Measurements from ENCODE around the gene RNF126.

Gene RNF126

DNA sequence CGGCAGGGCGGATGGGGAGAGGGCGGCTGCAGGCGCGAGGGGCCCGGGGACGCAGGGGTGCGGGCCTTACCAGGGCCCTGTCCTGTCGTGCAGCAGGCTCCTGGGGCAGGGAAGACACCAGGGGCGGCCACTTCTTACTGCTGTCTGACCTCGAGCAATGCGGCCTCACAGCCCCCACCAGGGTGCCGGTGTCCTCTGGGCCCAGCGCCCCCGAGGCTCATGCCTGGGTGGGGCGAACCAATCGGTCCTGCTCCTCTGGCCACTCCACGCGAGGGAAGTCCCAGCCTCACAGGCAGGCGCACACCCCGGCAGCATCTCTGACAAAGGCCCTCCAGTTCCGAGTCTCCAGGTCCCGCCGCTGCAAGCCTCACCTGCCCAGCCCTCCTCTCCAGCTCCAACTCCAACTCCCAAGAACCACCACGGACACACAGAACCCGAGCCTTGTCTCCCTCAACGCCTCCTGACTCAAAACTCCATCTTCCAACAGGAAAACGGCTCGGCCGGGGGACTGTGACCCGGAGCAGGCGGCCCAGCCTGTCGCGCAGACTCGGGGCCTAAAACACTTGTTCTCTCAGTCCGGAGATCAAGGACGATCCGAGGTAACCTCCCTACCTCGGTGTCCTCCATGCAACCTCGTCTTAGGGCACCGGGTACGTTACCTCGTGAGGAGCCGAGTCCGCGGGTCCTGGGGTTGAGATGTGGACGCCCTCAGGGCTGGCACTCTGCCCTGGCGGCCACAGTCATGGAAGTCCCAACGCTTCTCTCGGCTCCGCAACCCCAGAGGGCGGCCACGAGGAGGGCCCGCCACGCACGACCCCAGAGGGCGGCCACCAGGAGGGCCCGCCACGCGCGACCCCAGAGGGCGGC, 16.9 kb downstream of the RNF126 start:
- Histone ChIP-seq H3K27ac (ENCODE audit: low read depth, low read length) (no peak overlapping the region), H3K4me3 (ENCODE audit: low read length) (no peak overlapping the region), H3K27me3 (ENCODE audit: control insufficient read depth, insufficient read depth, low read length) (no peaks in the 10 kb centered on the region), H3K36me3 (ENCODE audit: control insufficient read depth, insufficient read depth, low read length) (peaks cover 16% of the 10 kb centered on the region), H3K9ac (ENCODE audit: low read length) (no peak overlapping the region), H3K4me1 (ENCODE audit: control insufficient read depth, insufficient read depth, low read length) (no peaks in the 10 kb centered on the region)

DNA sequence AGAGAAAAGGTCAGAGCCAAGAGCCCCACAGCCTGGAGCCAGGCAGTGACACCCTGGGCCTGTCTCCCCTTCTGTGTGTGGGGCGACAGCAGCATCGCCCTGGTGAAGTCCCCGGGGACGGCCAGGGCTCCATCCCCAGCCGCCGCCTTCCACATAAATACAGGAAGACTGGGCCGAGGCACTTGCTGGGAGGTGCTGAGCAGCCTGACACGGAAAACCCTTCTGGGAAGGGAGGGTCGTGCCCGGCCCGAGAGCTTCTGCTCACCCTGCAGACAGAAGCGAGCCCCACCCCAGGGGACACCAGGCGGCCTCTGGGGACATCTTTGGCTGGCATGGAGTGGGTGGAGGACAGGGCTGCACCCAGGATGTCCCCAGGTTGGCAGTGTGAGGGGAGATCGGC, 18.2 kb downstream of the RNF126 start:
- Histone ChIP-seq H3K27ac (ENCODE audit: low read depth, low read length) (no peak overlapping the region), H3K4me3 (ENCODE audit: low read length) (no peak overlapping the region), H3K4me1 (ENCODE audit: control insufficient read depth, insufficient read depth, low read length) (no peaks in the 10 kb centered on the region), H3K36me3 (ENCODE audit: control insufficient read depth, insufficient read depth, low read length) (peaks cover 13% of the 10 kb centered on the region), H3K27me3 (ENCODE audit: control insufficient read depth, insufficient read depth, low read length) (no peaks in the 10 kb centered on the region), H3K9ac (ENCODE audit: low read length) (no peak overlapping the region)

DNA sequence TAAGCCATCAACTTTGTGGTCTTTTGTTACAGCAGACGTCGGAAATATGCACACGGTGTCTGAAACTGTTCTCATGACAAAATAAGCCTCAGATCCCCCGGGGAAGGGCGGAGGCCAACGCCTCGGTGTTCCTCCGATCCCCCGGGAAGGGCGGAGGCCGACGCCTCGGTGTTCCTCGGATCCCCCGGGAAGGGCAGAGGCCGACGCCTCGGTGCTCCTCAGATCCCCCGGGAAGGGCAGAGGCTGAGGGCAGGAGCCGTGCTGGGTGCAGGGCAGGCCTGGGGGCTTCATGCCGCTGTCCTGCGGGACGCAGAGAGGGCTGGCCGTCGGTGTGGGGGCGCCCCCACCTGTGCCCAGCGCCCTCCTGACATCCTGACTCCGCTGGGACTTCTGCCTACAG, 18.7 kb downstream of the RNF126 start:
- peaks cover under 1% of the 10 kb centered on the region for H3K4me1 ChIP-seq (ENCODE audit: control insufficient read depth, insufficient read depth, low read length)
- H3K27me3 ChIP-seq (ENCODE audit: control insufficient read depth, insufficient read depth, low read length): no peaks in the 10 kb centered on the region
- no peak overlapping the region for H3K9ac ChIP-seq (ENCODE audit: low read length)
- no peak overlapping the region for H3K27ac ChIP-seq (ENCODE audit: low read depth, low read length)
- H3K36me3 ChIP-seq (ENCODE audit: control insufficient read depth, insufficient read depth, low read length): peaks cover 12% of the 10 kb centered on the region
- H3K4me3 ChIP-seq (ENCODE audit: low read length): no peak overlapping the region

DNA sequence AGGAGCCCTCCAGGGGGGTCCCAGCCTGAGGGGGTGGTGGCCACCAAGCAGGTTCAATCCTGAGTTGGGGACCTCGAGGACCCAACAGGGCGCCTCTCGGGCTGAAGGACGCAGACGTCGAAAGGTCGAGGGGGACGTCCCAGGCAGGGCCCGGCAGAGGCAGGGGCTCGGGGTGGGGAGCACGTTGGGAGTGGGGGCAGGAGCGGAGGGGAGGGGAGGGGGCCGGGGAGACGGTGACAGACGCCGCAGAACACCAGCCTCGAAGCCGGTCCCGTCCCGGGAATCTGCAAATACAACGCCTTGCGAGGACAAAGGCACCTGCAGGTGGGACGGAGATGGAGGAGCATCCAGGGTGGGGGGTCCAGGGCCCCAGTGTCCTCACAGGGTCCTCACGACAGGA, 19.3 kb downstream of the RNF126 start:
- H3K27ac ChIP-seq (ENCODE audit: low read depth, low read length): no peak overlapping the region
- H3K9ac ChIP-seq (ENCODE audit: low read length): no peak overlapping the region
- peaks cover 4% of the 10 kb centered on the region for H3K4me1 ChIP-seq (ENCODE audit: control insufficient read depth, insufficient read depth, low read length)
- H3K27me3 ChIP-seq (ENCODE audit: control insufficient read depth, insufficient read depth, low read length): no peaks in the 10 kb centered on the region
- H3K4me3 ChIP-seq (ENCODE audit: low read length): no peak overlapping the region
- peaks cover 10% of the 10 kb centered on the region for H3K36me3 ChIP-seq (ENCODE audit: control insufficient read depth, insufficient read depth, low read length)

DNA sequence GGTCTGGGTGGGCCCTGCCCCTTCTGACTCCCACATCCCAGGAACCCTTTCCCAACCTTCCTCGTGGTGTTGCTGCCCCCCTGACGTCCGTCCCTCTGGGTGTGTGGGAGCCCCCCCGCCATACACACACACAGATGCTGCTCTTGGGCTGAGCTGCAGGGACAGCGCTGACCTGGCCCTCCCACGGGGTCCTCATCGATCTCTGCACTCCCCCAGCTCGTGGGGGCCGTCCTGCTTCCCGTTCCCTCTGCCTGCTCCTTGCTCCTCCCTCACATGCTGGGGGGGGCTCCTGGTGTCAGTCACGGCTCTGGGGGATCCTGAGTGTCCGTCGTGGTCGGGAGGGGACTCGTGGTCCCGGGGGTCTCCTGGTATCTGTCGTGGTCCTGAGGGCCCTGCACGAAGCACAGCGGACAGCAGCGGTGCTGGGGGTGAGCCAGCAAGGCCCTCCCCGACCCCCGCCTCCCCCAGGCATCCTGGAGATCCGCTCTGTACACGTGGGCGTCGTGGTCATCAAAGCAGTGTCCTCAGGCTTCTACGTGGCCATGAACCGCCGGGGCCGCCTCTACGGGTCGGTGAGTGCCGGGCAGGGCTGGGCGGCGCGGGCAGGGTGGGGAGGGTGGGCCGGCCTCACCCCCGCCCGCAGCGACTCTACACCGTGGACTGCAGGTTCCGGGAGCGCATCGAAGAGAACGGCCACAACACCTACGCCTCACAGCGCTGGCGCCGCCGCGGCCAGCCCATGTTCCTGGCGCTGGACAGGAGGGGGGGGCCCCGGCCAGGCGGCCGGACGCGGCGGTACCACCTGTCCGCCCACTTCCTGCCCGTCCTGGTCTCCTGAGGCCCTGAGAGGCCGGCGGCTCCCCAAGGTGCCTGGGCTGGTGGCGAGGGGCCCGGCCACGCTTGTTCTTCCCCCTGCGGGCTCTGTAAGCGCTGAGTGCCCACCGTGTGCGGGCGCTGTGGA, 20.0 kb downstream of the RNF126 start:
- Histone ChIP-seq H3K27ac (ENCODE audit: low read depth, low read length) (no peak overlapping the region), H3K4me1 (ENCODE audit: control insufficient read depth, insufficient read depth, low read length) (peaks cover 4% of the 10 kb centered on the region), H3K4me3 (ENCODE audit: low read length) (no peak overlapping the region), H3K36me3 (ENCODE audit: control insufficient read depth, insufficient read depth, low read length) (peaks cover 7% of the 10 kb centered on the region), H3K27me3 (ENCODE audit: control insufficient read depth, insufficient read depth, low read length) (no peaks in the 10 kb centered on the region), H3K9ac (ENCODE audit: low read length) (no peak overlapping the region)

DNA sequence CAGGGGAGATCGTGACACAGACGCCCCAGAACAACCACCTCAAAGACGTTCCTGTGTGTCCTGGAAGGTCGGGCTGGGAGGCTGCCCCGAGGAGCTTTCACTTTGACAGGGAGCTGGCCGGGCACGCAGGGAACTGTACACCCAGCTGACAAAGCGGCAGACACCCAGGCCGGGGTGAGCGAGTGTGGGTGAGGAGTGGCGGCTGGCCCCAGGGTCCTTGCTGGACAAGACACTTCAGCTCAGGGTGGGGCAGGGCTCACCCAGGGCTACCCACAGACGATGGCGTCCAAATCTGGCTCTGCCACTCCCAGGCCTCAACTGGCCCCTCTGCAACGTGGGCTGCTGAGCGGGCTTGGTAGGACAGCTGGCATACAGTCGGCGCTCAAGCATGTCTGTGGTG, 21.3 kb downstream of the RNF126 start:
- no peak overlapping the region for H3K9ac ChIP-seq (ENCODE audit: low read length)
- no peak overlapping the region for H3K4me3 ChIP-seq (ENCODE audit: low read length)
- H3K36me3 ChIP-seq (ENCODE audit: control insufficient read depth, insufficient read depth, low read length): peaks cover under 1% of the 10 kb centered on the region
- H3K27ac ChIP-seq (ENCODE audit: low read depth, low read length): no peak overlapping the region
- no peaks in the 10 kb centered on the region for H3K27me3 ChIP-seq (ENCODE audit: control insufficient read depth, insufficient read depth, low read length)
- peaks cover 4% of the 10 kb centered on the region for H3K4me1 ChIP-seq (ENCODE audit: control insufficient read depth, insufficient read depth, low read length)

DNA sequence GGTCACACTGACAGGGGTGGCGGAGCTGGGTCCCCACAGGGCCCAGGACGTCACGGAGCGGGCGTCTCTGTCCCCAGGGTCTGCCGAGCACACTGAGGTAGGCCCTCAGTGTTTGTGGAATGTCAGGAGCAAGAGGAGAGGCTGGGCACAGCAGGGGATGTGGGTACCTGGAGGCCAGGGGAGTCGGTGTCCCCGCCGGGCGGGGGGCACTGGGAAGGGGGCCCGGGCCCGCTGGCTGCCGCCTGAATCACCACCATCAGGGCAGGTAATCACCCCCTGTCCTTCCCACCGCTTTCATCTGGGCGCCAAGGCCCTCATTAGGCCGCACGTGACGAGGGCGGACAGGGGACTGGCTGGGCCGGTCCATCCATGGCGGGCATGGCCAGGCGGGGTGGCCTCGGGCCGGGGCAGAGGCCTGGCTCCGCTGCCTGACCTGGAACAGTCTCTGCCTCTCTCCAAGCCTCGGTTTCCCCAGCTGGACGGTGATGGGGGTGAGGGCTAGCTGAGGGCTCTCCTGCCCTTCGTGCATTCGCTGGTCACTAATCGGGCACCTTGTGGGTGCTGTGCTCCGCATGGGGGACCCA, 22.3 kb downstream of the RNF126 start:
- Histone ChIP-seq H3K4me1 (ENCODE audit: control insufficient read depth, insufficient read depth, low read length) (peaks cover 4% of the 10 kb centered on the region), H3K27me3 (ENCODE audit: control insufficient read depth, insufficient read depth, low read length) (no peaks in the 10 kb centered on the region), H3K36me3 (ENCODE audit: control insufficient read depth, insufficient read depth, low read length) (no peaks in the 10 kb centered on the region), H3K4me3 (ENCODE audit: low read length) (no peak overlapping the region), H3K9ac (ENCODE audit: low read length) (no peak overlapping the region), H3K27ac (ENCODE audit: low read depth, low read length) (no peak overlapping the region)

DNA sequence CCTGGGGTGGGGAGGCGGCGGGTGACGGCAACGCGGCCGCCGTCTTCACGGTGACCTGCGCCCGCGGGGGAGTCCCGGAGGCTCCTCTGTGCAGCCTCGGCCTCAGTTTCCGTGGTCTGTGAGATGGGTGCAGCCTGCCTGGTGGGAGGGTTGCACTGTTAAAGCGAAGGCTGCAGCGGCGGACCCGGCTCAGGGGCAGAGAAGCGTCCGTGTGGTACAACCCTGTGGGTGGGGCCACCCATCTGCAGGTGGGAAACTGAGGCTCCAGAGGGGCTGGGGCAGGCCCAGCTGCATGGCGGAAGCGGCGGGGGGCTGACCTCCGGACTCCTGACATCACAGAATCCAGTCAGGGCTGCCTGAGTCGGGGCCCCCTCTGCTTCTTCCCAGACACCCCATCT, 22.9 kb downstream of the RNF126 start:
- peaks cover 4% of the 10 kb centered on the region for H3K4me1 ChIP-seq (ENCODE audit: control insufficient read depth, insufficient read depth, low read length)
- H3K9ac ChIP-seq (ENCODE audit: low read length): no peak overlapping the region
- no peaks in the 10 kb centered on the region for H3K36me3 ChIP-seq (ENCODE audit: control insufficient read depth, insufficient read depth, low read length)
- H3K4me3 ChIP-seq (ENCODE audit: low read length): peak overlapping the region; percentile 27
- no peak overlapping the region for H3K27ac ChIP-seq (ENCODE audit: low read depth, low read length)
- no peaks in the 10 kb centered on the region for H3K27me3 ChIP-seq (ENCODE audit: control insufficient read depth, insufficient read depth, low read length)

DNA sequence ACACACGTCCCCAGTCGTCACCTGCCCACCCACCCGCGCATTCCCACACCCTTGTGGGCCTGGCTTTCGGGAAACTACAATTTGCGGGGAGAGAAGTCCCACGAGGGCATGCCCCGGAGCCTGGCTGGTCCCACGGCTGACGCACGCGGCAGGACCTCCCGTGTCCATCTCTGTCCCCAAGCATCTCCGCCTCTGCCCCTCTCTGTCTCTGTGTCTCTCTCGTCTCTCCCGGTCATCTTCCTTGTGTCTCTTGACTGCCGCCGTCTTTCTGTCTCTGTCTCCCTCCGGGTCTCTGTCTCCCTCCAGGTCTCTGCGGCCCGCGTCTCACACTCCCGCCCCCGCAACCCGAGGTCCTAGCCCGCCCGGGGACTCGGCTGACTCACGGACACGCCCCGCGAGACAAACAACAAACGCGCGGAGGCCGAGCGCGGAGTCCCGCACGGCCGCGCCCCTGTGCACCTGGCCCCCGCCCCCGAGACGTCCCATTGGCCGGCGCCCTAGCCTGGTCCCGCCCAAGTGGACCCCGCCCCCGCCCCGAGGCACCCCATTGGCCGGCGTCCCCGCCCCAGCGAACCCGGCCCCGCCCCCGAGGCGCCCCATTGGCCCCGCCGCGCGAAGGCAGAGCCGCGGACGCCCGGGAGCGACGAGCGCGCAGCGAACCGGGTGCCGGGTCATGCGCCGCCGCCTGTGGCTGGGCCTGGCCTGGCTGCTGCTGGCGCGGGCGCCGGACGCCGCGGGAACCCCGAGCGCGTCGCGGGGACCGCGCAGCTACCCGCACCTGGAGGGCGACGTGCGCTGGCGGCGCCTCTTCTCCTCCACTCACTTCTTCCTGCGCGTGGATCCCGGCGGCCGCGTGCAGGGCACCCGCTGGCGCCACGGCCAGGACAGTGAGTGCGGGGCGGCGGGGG, 23.5 kb downstream of the RNF126 start, which contains the start of gene FGF22:
Gene FGF22 (plus strand): TSS at position 627 of the 908 bp plus-strand sequence. CDS start 47 bp downstream, at position 674.
- no peak within 1 kb of the TSS for H3K27ac ChIP-seq (ENCODE audit: low read depth, low read length)
- H3K9ac ChIP-seq (ENCODE audit: low read length): peak within 1 kb of the TSS; percentile 40

DNA sequence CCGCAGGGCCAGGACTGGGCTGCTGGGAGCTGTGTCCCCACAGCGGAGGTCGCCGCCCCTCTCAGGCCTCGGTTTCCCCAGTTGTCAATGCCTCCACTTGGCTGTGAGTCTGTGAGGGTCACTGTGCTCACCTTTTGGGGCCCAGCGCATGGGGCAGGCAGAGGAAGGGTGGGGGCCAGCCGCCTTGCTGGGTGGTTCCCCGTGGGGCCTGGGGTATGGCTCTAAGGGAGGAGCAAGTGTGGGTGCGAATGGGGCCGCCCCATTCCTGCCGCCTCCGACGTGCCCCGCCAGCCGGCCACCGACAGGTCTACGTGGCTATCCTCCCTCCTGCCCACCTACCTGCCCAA, 24.1 kb downstream of the RNF126 start:
- Histone ChIP-seq H3K4me3 (ENCODE audit: low read length) (peak overlapping the region; percentile 66), H3K9ac (ENCODE audit: low read length) (no peak overlapping the region), H3K36me3 (ENCODE audit: control insufficient read depth, insufficient read depth, low read length) (no peaks in the 10 kb centered on the region), H3K27ac (ENCODE audit: low read depth, low read length) (no peak overlapping the region), H3K27me3 (ENCODE audit: control insufficient read depth, insufficient read depth, low read length) (no peaks in the 10 kb centered on the region), H3K4me1 (ENCODE audit: control insufficient read depth, insufficient read depth, low read length) (peaks cover 10% of the 10 kb centered on the region)

More for the DNA sequence above, 23.5 kb downstream of the RNF126 start, which contains the start of gene FGF22:
- H3K36me3 ChIP-seq (ENCODE audit: control insufficient read depth, insufficient read depth, low read length): no peaks in the 10 kb centered on the region
- H3K4me3 ChIP-seq (ENCODE audit: low read length): peak within 1 kb of the TSS; percentile 66
- no peaks in the 10 kb centered on the region for H3K27me3 ChIP-seq (ENCODE audit: control insufficient read depth, insufficient read depth, low read length)
- peaks cover 4% of the 10 kb centered on the region for H3K4me1 ChIP-seq (ENCODE audit: control insufficient read depth, insufficient read depth, low read length)

DNA sequence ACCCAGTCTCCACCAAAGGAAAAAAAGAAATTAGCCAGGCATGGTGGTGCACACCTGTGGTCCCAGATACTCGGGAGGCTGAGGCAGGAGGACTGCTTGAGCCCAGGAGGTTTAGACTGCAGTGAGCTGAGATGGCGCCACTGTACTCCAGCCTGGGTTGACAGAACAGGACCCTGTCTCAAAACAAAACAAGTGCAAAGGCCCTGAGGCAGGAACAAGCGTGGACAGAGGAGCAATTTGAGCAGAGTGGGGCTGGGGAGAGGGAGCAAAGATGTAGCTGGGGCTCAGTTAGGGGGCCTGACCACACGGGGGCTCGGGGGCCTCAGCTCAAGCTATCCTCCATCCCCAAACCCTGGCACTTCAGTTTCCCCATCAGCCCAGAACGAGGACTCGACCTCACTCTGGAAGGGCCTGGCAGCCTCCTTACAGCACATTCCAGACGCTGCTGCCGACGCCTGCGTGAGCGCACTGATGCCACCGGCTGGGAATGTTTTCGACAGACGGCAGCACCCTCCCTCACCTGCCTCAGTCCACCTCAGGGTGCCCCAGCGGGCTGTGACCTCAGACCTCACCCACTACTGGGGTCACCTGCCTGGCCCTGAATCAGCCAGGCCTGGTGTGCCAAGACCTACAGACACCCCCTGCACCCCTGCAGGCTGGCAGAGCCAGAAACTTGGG, 27.9 kb downstream of the RNF126 start:
- Histone ChIP-seq H3K27me3 (ENCODE audit: control insufficient read depth, insufficient read depth, low read length) (no peaks in the 10 kb centered on the region), H3K27ac (ENCODE audit: low read depth, low read length) (no peak overlapping the region), H3K9ac (ENCODE audit: low read length) (no peak overlapping the region), H3K36me3 (ENCODE audit: control insufficient read depth, insufficient read depth, low read length) (no peaks in the 10 kb centered on the region), H3K4me3 (ENCODE audit: low read length) (no peak overlapping the region), H3K4me1 (ENCODE audit: control insufficient read depth, insufficient read depth, low read length) (peaks cover 14% of the 10 kb centered on the region)
